Smooth muscle cell of the brain vasculature (primary cell): ENCODE data around the gene ALX3.

Source experiments
- DNase-seq: peaks from one replicate; pipeline ENCODE4 v3.0.0-alpha.2; 2012; ENCODE audit warnings: low read depth, low spot score

The ALX3 gene

GRCh38 chr1:110065841-110066240 lies 4.6 kb downstream of the ALX3 start:
- no peak for DNase-seq

- no peak for DNase-seq
Measured at GRCh38 chr1:110064576-110065337, 5.7 kb downstream of the ALX3 start.

- no peak for DNase-seq
Measured at GRCh38 chr1:110063781-110064180, 6.7 kb downstream of the ALX3 start.

- DNase-seq, result no peak
Measured at GRCh38 chr1:110062612-110063011, 7.9 kb downstream of the ALX3 start.

- no peak for DNase-seq
Measured at GRCh38 chr1:110061341-110061740, 9.1 kb downstream of the ALX3 start.

- DNase-seq, result no peak
Measured at GRCh38 chr1:110060662-110061060, 9.8 kb downstream of the ALX3 start.

- DNase-seq, result no peak
Measured at GRCh38 chr1:110060034-110060661, 10.3 kb downstream of the ALX3 start.

- DNase-seq, result no peak
Measured at GRCh38 chr1:110059133-110059863, 11.2 kb downstream of the ALX3 start.

- no peak for DNase-seq
Measured at GRCh38 chr1:110058591-110058990, 11.9 kb downstream of the ALX3 start.

- DNase-seq, result no peak
Measured at GRCh38 chr1:110057963-110058518, 12.4 kb downstream of the ALX3 start.

GRCh38 chr1:110056776-110057175 lies 13.7 kb downstream of the ALX3 start:
- DNase-seq, result no peak

GRCh38 chr1:110056285-110056683 lies 14.2 kb downstream of the ALX3 start:
- DNase-seq, result no peak

GRCh38 chr1:110055493-110056284 lies 14.8 kb downstream of the ALX3 start:
- DNase-seq, result no peak

- DNase-seq, result no peak
Measured at GRCh38 chr1:110053552-110054428, 16.7 kb downstream of the ALX3 start.

- DNase-seq, result no peak
Measured at GRCh38 chr1:110051262-110051648, 19.2 kb downstream of the ALX3 start.

GRCh38 chr1:110050602-110051261 lies 19.7 kb downstream of the ALX3 start:
- no peak for DNase-seq

GRCh38 chr1:110049801-110050601 lies 20.5 kb downstream of the ALX3 start:
- DNase-seq, result no peak

- no peak for DNase-seq
Measured at GRCh38 chr1:110048923-110049601, 21.4 kb downstream of the ALX3 start.

GRCh38 chr1:110048240-110048639 lies 22.2 kb downstream of the ALX3 start:
- no peak for DNase-seq
